Ishikawa (cell line): Measurements from ENCODE around the gene ZHX3.

Experiments used
- EGR1 ChIP-seq: IDR thresholded peaks from 2 replicates; pipeline ENCODE4 v1.6.1; 2012
- EP300 ChIP-seq: IDR thresholded peaks from 2 replicates; pipeline ENCODE4 v1.6.1; 2012; ENCODE audit warnings: borderline replicate concordance
- RAD21 ChIP-seq: IDR thresholded peaks from 2 replicates; pipeline ENCODE4 v1.6.1; 2012; ENCODE audit warnings: low read depth
- TAF1 ChIP-seq: IDR thresholded peaks from 2 replicates; pipeline ENCODE4 v1.6.1; 2012; ENCODE audit warnings: low read depth, mild to moderate bottlenecking
- YY1 ChIP-seq: IDR thresholded peaks from 2 replicates; pipeline ENCODE4 v1.6.1; 2012; ENCODE audit warnings: low read depth
- TF ChIP-seq, protein P1 (sequence below): IDR thresholded peaks from 2 replicates; pipeline ENCODE4 v1.6.1; 2012; ENCODE audit warnings: low read depth, mild to moderate bottlenecking

DNA sequence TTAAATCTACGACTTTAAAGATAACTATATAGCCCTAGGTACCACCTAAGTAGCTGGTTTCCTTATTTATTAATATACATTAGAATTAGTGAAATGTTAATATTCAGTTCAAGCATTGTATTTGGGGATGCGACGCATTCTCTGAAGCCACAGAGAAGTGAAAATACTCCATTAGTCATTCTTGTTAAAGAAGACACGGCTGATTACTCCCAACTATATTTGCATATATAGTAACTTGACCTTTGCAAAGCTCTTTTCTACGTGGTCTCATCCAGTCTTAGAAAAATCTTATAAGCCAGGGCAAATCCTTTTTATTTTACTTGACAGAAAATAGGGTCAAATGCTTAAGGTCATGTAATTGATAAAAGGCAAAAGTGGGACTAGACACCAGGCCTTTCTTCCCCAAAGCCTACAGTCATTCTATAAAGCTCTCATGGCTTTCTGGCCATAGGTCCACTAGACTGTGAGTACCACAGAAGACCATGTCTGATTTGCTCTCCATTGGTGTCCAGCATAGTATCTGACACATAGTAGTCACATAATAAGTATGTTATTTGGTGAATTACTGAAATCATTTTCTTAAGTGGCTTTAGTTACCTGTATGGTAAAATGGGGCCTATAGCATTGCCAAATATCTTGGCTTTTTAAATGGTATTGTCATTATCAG, 11.3 kb downstream of the ZHX3 start:
- TF ChIP-seq RAD21 (no peak), YY1 (no peak), EGR1 (no peak), TAF1 (no peak), EP300 (no peak)
- TF ChIP-seq, protein P1, sequence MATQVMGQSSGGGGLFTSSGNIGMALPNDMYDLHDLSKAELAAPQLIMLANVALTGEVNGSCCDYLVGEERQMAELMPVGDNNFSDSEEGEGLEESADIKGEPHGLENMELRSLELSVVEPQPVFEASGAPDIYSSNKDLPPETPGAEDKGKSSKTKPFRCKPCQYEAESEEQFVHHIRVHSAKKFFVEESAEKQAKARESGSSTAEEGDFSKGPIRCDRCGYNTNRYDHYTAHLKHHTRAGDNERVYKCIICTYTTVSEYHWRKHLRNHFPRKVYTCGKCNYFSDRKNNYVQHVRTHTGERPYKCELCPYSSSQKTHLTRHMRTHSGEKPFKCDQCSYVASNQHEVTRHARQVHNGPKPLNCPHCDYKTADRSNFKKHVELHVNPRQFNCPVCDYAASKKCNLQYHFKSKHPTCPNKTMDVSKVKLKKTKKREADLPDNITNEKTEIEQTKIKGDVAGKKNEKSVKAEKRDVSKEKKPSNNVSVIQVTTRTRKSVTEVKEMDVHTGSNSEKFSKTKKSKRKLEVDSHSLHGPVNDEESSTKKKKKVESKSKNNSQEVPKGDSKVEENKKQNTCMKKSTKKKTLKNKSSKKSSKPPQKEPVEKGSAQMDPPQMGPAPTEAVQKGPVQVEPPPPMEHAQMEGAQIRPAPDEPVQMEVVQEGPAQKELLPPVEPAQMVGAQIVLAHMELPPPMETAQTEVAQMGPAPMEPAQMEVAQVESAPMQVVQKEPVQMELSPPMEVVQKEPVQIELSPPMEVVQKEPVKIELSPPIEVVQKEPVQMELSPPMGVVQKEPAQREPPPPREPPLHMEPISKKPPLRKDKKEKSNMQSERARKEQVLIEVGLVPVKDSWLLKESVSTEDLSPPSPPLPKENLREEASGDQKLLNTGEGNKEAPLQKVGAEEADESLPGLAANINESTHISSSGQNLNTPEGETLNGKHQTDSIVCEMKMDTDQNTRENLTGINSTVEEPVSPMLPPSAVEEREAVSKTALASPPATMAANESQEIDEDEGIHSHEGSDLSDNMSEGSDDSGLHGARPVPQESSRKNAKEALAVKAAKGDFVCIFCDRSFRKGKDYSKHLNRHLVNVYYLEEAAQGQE: no peak
